Muscle of leg (tissue), 11 donors: Measurements from ENCODE around the gene ISM1. TPM values are rescaled to one million over a fixed set of nuclear protein-coding genes. Genes with fewer than 3 reads are reported as not detected.

Experiments
- DNase-seq: peaks from one replicate; pipeline ENCODE4 v3.0.0; 2013
- H3K27ac ChIP-seq: one replicate; pipeline ENCODE4 v1.5.1; 2013; ENCODE audit warnings: mild to moderate bottlenecking, low read length, control low read depth
- H3K27me3 ChIP-seq: one replicate; pipeline ENCODE4 v1.6.1; 2013; ENCODE audit warnings: low read length; ENCODE audit not compliant: control insufficient read depth, insufficient read depth
- H3K36me3 ChIP-seq: one replicate; pipeline ENCODE4 v1.6.1; 2013; ENCODE audit warnings: low read length; ENCODE audit not compliant: control insufficient read depth, insufficient read depth
- H3K4me1 ChIP-seq: one replicate; pipeline ENCODE4 v1.6.1; 2013; ENCODE audit warnings: low read length; ENCODE audit not compliant: control insufficient read depth, insufficient read depth
- H3K4me3 ChIP-seq: one replicate; pipeline ENCODE4 v1.5.1; 2013; ENCODE audit warnings: low read length, control low read depth
- H3K9me3 ChIP-seq: replicated peaks from 2 replicates; pipeline ENCODE4 v1.6.1; 2013; ENCODE audit warnings: low read depth, low read length; ENCODE audit not compliant: control insufficient read depth
- WGBS: methylation state at CpG from one replicate; pipeline ENCODE4 v1.1.5; 2013; ENCODE audit warnings: missing lambda C conversion rate; ENCODE audit not compliant: insufficient coverage; 5-methylcytosine and 5-hydroxymethylcytosine counted together
- polyA plus RNA-seq, 8 donors: library from polyadenylated mRNA; unstranded; fragments of 120-200 nt; gene quantifications; one replicate each; pipeline versions ENCODE4 v1.2.1 to v1.2.3, GENCODE V29; 2013; ENCODE audit warnings: inconsistent platforms in 1 of 8, low replicate concordance in 1 of 8; ENCODE audit not compliant: insufficient read length in 8 of 8, insufficient read depth in 1 of 8
- total RNA-seq: library from RNA; stranded (reverse); fragments of 120-200 nt; gene quantifications from one replicate; pipeline ENCODE4 v1.2.4, GENCODE V29; 2013

Gene ISM1
- total and polyA plus RNA-seq, 9 donors = 0.79 to 5.0 (median 1.4) TPM

DNA sequence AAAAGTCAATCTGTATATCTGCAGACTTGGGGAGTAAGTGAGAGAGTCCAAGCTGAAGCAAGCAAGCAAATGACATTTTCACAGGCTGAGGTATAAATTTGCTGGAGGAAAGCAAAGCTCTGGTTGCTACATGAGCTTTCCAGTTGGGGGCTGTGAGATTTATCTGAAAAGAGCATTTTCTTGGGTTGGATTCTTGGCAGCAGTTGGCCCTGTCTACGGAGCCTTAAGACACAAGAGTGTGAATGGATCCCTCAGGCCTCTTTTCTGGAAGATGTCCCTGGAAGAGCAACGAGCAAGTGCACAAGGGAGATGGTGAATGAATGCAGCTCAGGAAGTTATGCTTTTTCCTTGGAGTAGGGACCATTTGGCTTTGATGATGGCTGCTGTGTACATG, 30.8 kb downstream of the ISM1 start:
- DNase-seq = peak; percentile 90
- H3K27me3 ChIP-seq = no peaks in the 10 kb centered on the region
- no peaks in the 10 kb centered on the region for H3K36me3 ChIP-seq
- no peaks in the 10 kb centered on the region for H3K9me3 ChIP-seq
- WGBS = 29% methylated on average over 1 of the region's 2 CpGs
- peaks cover 3% of the 10 kb centered on the region for H3K4me1 ChIP-seq
- H3K4me3 ChIP-seq = no peak overlapping the region
- no peak overlapping the region for H3K27ac ChIP-seq

DNA sequence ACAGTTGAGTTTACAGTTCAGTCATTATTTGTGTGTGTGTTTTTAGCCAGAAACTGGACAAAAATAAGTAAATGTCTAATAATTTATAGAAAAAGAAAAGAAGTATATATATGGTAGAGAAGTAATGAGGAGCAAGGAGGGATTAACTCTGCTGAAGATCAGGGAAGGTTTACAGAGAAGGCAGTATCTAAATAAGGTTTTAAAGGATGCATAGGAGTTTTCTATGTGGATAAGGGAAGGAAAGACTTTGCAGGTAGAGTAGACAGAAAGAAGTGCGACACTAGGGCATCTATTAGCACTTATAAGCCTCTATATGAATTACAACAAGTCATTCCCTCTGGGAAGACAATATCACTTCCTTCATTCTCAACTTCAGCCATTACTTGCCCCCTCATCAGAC, 34.3 kb downstream of the ISM1 start:
- no peak for DNase-seq
- WGBS = no CpG with 5 or more reads among the region's 1 CpG
- no peaks in the 10 kb centered on the region for H3K9me3 ChIP-seq
- no peaks in the 10 kb centered on the region for H3K36me3 ChIP-seq
- no peak overlapping the region for H3K27ac ChIP-seq
- no peaks in the 10 kb centered on the region for H3K27me3 ChIP-seq
- no peak overlapping the region for H3K4me3 ChIP-seq
- no peaks in the 10 kb centered on the region for H3K4me1 ChIP-seq

- Histone ChIP-seq H3K27me3 (no peaks in the 10 kb centered on the region), H3K27ac (no peak overlapping the region), H3K9me3 (no peaks in the 10 kb centered on the region), H3K4me3 (no peak overlapping the region), H3K4me1 (no peaks in the 10 kb centered on the region), H3K36me3 (no peaks in the 10 kb centered on the region)
- WGBS = 90% methylated on average over 2 of the region's 3 CpGs
- no peak for DNase-seq
Observed at GRCh38 chr20:13256606-13257005, 35.5 kb downstream of the ISM1 start.

- Histone ChIP-seq H3K9me3 (no peaks in the 10 kb centered on the region), H3K4me3 (no peak overlapping the region), H3K36me3 (no peaks in the 10 kb centered on the region), H3K27ac (no peak overlapping the region), H3K4me1 (peaks cover 5% of the 10 kb centered on the region), H3K27me3 (no peaks in the 10 kb centered on the region)
- no peak for DNase-seq
- WGBS = 33% methylated on average over 2 of the region's 3 CpGs
Observed at GRCh38 chr20:13259921-13260320, 38.8 kb downstream of the ISM1 start.

DNA sequence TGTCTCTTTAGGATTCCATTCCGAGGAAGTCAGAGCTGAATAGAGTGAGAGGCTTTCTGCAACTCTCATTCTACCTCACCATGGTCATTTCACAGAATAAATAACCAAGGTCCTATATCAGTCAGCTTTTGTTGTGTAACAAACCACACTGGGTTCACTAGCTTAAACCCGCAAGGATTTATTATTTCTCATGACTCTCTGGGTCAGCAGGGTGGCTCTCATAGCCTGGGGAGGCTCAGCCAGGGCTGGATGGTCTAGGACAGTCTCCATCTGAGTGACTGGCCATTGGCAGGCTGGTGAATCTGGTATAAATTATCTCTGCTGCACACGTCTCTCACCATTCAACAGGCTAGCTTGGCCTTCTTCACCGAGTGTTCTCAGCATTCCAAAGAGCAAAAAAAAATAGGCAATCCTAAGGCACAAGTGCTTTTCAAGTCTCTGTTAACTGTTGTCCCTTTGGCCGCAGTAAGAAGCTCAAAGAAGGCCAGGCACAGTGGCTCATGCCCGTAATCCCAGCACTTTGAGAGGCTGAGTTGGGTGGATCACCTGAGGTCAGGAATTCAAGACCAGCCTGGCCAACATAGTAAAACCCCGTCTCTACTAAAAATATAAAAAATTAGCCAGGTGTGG, 39.7 kb downstream of the ISM1 start:
- Histone ChIP-seq H3K27me3 (no peaks in the 10 kb centered on the region), H3K27ac (no peak overlapping the region), H3K4me3 (no peak overlapping the region), H3K4me1 (peaks cover 5% of the 10 kb centered on the region), H3K36me3 (no peaks in the 10 kb centered on the region), H3K9me3 (no peaks in the 10 kb centered on the region)
- 90% methylated on average over 3 of the region's 7 CpGs for WGBS
- no peak for DNase-seq

DNA sequence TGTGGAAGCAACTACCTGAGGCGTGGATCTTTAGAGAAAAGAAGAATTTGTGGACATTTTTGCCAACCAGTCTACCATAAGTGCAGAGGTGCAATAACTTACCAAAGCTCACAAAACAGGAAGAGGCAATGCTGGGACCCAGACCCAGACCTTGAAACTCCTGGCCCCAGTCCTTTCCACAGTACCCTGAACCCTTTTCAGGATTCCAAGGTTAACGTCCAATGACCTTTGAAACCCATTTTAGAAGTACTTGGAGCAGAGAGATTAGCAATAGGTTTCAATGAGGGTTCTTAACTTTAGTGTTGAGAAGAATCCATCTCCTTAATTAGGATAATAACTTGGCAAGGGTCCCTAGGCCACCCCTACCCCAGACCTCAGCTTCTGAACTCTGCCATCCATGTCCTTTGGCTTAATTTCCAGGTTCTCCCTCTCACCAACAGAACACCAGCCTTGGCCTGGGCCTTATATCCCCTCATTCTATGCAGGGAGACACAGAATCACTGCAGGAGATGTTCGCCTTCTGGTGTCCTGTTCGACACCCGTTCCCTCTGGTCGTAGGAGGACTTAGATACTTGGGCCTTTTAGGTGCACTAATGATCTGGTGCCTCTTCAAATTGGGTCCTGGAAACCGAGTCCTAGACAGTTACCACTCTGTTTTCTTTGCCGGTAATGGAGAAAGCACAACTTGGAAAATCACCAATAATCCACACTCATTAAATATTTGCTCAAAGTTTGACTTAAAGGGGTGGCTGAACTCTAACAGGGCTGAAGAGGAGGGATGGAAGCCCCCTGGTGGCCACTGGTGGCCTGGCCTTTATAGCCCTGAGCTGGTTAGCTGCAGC, 40.6 kb downstream of the ISM1 start:
- peaks cover 5% of the 10 kb centered on the region for H3K4me1 ChIP-seq
- H3K27me3 ChIP-seq = no peaks in the 10 kb centered on the region
- 90% methylated on average over 4 of the region's 8 CpGs for WGBS
- peak; percentile 37 for DNase-seq
- no peaks in the 10 kb centered on the region for H3K9me3 ChIP-seq
- no peaks in the 10 kb centered on the region for H3K36me3 ChIP-seq
- H3K27ac ChIP-seq = no peak overlapping the region
- H3K4me3 ChIP-seq = no peak overlapping the region

DNA sequence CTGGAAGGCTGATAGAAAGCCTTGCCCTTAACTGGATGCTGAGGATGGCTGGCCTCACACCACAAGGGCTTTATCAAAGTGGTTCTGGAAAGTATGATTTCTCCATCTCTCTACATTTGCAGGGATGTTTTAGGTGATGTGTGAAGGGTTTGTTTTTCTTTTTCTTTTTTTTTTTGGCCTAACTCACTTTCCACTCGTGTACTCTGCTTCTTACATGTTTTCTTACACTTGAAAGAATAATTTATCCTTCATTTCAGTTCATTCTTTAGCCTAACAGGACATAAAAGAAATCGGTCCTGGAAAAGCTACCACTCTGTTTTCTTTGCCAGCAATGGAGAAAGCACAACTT, 41.2 kb downstream of the ISM1 start:
- Histone ChIP-seq H3K4me1 (peaks cover 5% of the 10 kb centered on the region), H3K27me3 (no peaks in the 10 kb centered on the region), H3K9me3 (no peaks in the 10 kb centered on the region), H3K27ac (no peak overlapping the region), H3K4me3 (no peak overlapping the region), H3K36me3 (no peaks in the 10 kb centered on the region)
- WGBS = 88% methylated on average over 1 of the region's 2 CpGs
- no peak for DNase-seq

DNA sequence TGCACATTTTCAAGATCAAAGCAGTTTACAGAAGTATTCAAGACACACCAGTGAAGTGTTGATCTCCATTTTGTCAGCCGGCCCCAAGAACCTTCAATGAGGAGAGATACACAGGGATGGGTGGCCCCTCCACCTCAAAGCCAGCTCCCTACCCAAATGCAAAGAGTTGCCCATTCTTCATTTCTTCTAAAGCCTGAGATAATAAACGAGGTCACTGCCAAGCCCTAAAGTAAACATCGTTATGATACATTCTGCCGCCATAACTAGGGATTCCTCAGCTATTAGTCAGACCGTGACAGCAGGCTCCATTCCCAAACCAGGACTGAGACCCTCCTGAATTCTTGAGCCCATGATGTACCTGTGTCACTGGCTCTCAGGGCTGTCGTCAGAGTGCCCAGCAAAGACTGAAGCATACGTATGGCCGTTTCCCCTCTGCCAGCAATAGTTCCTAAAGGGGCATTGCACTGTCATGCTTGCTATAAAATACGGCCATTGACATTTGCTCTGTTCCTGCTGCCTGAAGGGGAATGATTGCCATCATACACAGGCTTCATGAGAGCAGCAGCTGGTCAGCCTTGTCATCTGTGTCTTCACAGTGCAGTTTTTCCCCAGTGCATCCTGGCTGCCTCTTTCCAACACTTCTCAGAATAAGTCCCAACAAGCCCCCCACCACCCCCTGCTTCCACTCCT, 41.7 kb downstream of the ISM1 start:
- no peaks in the 10 kb centered on the region for H3K36me3 ChIP-seq
- no peaks in the 10 kb centered on the region for H3K27me3 ChIP-seq
- peak overlapping the region; percentile 54 for H3K27ac ChIP-seq
- no peak overlapping the region for H3K4me3 ChIP-seq
- WGBS = 75% methylated on average over 8 of the region's 9 CpGs
- H3K4me1 ChIP-seq = peaks cover 5% of the 10 kb centered on the region
- no peak for DNase-seq
- no peaks in the 10 kb centered on the region for H3K9me3 ChIP-seq

DNA sequence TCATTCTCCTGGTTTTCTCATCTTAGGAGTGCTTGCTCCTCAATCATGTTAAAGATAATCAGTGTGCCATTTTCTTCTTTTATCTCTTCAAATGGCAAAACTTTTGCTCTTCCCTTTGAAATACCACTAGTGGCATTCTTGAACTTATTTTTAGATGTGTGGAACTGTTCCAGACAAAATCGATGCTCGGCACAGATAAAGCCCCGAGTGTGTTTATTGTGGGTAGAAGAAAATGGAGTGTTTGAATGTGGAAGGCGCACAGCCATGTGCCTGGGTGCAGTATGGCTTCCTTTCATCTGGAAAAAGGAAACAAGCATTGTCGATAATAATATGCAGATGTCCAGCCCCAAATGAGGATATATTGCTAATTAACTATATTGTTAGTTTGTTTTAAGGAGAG, 42.4 kb downstream of the ISM1 start:
- no peak for DNase-seq
- H3K9me3 ChIP-seq = no peaks in the 10 kb centered on the region
- H3K4me1 ChIP-seq = peaks cover 5% of the 10 kb centered on the region
- H3K27me3 ChIP-seq = no peaks in the 10 kb centered on the region
- H3K27ac ChIP-seq = peak overlapping the region; percentile 54
- no peak overlapping the region for H3K4me3 ChIP-seq
- no peaks in the 10 kb centered on the region for H3K36me3 ChIP-seq
- 76% methylated on average over 4 of the region's 5 CpGs for WGBS

DNA sequence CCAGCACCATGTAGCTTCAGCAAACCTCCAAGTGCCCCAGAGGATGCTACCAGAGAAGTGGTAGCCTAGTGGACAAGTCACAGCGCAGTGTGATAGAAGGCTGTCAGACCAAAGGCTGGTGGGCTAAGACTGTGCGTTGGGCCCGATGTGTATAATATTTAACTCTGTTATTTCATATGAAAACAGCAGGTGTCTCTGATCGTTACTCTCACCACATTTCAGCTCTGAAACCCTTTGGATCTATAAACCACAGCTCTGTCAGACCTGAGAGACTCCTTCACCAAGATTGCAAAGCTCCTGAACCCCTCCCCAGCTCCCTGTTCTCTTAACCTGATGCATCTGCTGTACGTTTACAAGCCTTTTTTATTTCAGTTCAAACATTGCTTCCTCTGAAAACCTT, 43.8 kb downstream of the ISM1 start:
- WGBS = 67% methylated on average over 1 of the region's 5 CpGs
- no peak for DNase-seq
- H3K36me3 ChIP-seq = no peaks in the 10 kb centered on the region
- no peak overlapping the region for H3K4me3 ChIP-seq
- H3K27ac ChIP-seq = no peak overlapping the region
- no peaks in the 10 kb centered on the region for H3K9me3 ChIP-seq
- H3K4me1 ChIP-seq = peaks cover 5% of the 10 kb centered on the region
- no peaks in the 10 kb centered on the region for H3K27me3 ChIP-seq
